Endometrial microvascular endothelial cells (primary cell): ENCODE data around the gene CDH15. TPM values are rescaled to one million over a fixed set of nuclear protein-coding genes. Genes with fewer than 3 reads are reported as not detected.

Experiments
- in situ Hi-C: cut with HindIII; loops from 2 replicates; pipeline ENCODE4 v1.10.0; 2017; ENCODE audit warnings: low sequenced_read_pairs, low pct_unique_long_range_greater_than_20kb; ENCODE audit errors: inconsistent ontology term
- total RNA-seq: library from RNA; depleted of rRNA; stranded (reverse); fragments of >200 nt; gene quantifications from one replicate; pipeline ENCODE4 v1.2.3, GENCODE V29; 2015; ENCODE audit errors: inconsistent ontology term

Gene CDH15
- total RNA-seq, 1 donor from 2014 or later, result not detected

DNA sequence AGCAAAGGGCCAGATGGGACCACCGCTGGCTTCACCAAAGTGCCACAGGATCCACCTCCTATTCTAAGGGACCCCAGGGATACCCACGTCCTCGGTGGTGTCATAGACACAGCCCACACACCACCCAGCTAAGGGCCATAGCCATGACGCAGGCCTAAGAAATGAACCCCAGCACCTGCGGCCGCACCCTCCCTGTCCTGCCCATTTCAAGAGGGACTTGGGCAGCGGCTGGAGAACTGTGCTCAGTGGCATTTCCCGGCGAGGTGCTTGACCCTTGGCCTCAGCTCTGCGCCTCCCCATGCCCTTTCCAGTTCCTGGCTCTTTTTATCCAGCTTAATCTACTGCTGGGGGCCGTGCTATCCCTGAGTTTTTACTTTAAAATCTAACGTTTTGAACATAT, 73.2 kb downstream of the CDH15 start:
- in situ Hi-C loops, result no loop called here

Other genes with a start within 250 kb of the CDH15 start
- not detected for gene CBFA2T3, start 194.5 kb upstream of the CDH15 start, total RNA-seq
- gene ACSF3, start 77.9 kb upstream of the CDH15 start, total RNA-seq, result 29.0 TPM
- not detected for gene SLC22A31, start 28.8 kb downstream of the CDH15 start, total RNA-seq
- 3.2 TPM for gene ZNF778, start 46.0 kb downstream of the CDH15 start, total RNA-seq